T follicular helper cell (primary cell): ENCODE data around the gene BCL2L13.

Experiments
- DNase-seq: peaks from one replicate; pipeline ENCODE4 v3.0.0-alpha.2; 2020; ENCODE audit warnings: low read depth

BCL2L13 gene

DNA sequence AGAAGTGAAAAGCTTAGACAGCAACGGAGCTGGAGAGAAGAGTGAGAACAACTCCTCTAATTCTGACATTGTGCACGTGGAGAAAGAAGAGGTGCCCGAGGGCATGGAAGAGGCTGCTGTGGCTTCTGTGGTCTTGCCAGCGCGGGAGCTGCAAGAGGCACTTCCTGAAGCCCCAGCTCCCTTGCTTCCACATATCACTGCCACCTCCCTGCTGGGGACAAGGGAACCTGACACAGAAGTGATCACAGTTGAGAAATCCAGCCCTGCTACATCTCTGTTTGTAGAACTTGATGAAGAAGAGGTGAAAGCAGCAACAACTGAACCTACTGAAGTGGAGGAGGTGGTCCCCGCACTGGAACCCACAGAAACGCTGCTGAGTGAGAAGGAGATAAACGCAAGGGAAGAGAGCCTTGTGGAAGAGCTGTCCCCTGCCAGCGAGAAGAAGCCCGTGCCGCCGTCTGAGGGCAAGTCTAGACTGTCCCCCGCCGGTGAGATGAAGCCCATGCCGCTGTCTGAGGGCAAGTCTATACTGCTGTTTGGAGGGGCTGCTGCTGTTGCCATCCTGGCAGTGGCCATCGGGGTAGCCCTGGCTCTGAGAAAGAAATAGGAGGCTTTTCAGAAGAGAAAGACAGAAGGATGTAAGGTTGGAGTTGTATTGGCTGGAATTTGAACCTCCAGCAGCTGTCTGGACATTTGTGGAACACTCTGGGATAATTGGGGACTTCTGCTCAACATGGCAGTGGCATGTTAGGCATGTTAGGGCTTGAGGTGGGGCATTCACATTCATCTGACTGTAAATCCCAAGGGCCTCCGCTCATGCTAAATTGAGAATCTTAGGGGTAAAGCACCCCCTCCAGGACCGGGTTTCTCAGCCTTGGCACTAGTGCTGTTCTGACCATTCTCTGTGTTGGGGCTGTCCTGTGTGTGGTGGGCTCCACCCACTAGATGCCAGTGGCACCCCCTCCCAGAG lies 88.7 kb downstream of the BCL2L13 start:
- DNase-seq: no peak

DNA sequence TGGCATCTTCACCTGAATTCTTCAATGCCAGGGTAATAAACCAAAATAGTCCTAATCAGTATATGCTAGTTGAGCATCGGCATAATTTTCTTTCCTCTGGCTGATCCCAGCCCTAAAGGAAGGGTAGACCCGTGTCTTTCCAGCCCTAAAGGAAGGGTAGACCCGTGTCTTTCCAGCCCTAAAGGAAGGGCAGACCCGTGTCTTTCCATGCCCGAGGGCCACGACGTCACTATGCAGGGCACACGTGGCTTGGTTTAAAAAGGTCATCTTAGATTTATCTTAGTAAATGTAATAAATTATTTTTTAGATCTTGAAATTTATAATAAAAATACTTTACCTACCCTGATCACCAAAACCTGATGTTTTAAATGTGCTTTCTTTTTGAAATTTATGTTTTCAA lies 90.2 kb downstream of the BCL2L13 start:
- DNase-seq: no peak

GRCh38 chr22:17729561-17729960 lies 91.0 kb downstream of the BCL2L13 start:
- DNase-seq: no peak

DNA sequence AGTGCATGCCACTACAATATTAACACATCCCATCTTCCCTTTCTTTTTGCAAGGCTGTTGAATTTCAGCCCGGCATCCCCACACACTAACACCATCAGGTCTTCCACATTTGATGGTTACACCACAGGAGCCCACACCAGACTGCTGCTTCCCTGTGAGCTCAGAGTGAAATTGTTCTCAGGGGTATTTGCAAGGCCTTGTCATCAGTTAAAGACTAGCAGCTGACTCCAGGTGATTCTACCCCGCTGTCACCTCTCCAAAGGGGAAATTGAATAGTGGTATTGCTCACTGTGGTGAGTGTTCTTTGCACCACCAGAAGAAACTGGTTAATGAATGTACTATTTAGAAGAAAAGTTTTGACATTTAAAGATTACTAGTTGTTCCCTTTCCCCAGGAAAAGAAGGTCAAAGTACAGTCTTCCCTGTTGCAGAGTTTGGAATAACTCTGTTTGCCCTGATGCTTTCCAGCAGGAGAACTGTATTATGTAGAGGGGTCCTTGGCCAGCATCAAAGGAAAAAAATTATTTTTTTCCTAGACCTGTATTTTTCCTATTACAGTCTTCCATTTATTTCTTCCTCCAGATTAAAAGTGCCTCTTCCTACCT lies 93.8 kb downstream of the BCL2L13 start:
- DNase-seq: no peak

- DNase-seq: no peak
Measured at GRCh38 chr22:17733466-17733865, 94.9 kb downstream of the BCL2L13 start.

GRCh38 chr22:17734187-17734586 lies 95.6 kb downstream of the BCL2L13 start:
- DNase-seq: no peak

DNA sequence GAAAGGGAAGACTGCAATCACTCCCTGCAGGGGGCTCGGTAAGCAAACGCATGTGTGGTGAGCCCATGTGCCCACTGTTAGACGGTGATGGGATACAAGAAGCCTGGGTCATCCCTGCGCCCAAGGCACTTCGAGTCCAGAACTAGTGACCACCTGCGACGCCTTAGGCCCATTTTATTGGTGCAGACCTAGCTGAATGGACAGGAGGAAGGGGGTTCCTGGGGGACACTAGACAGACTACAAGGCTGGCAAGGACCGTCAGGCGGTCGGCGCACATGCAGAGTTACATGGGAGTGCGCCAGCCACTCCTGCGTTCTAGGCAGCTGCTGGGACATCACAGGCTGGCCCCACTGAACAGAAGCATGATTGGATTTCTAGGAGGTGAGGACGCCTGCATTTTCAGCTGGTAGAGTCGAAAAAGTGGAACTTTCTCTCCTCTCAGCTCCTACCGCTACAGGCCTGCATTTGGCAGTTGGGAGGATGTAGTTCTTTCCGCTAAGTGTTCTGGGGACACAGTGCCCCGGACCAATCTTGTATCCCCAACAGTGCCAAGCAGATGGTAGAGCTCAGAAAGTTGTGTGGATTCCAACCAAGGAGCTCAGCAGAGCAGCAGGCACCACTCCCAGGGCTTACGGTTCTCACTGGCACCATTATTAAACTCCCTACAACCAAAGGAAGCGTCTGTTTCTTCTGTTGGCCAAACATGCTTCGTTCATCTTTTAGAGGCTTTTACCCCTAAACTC lies 100.0 kb downstream of the BCL2L13 start:
- DNase-seq: no peak

- no peak for DNase-seq
Measured at GRCh38 chr22:17739196-17739975, 100.8 kb downstream of the BCL2L13 start.

- no peak for DNase-seq
Measured at GRCh38 chr22:17741866-17742526, 103.4 kb downstream of the BCL2L13 start.

- DNase-seq: peak; percentile 49
Measured at GRCh38 chr22:17742527-17742902, 104.0 kb downstream of the BCL2L13 start.

GRCh38 chr22:17743661-17744411 lies 105.3 kb downstream of the BCL2L13 start:
- no peak for DNase-seq

DNA sequence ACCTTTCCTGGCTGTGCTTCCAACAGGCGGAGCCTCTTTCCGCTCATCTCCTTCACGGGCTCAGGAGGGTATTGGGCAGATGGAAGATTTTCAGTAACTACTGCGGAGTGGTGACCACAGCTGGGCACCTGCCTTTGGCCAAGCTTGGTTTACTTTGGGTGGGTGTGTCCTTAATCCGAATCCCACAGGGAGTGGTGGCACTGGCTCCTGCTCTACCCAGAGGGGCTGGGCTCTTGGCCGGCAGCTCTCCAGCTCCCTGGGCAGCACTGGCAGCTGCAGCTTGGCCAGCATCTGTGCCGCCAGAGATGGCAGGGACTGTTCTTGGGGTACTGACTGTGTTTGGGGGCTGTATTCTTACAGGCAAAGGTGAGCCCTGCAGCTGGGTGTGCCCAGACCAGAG lies 105.9 kb downstream of the BCL2L13 start:
- no peak for DNase-seq

DNA sequence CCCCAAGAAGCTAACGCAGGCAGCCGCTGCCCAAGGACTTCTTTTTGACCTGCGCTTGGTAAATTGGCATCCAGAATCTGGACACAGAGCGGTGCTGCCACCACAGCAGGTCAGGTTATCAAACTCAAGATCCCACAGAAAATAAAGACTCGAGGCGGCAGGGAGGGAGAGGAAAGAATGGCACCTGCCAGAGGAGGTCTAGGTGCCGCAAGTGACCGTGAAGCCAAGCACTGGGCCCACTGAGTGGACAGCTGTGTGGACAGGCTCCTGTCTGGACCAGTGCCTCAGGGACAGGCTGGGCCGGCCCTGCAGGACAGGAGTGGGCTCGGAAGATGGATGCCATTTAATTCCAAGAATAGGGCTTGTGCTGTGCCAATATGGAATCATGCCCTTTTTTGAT lies 108.4 kb downstream of the BCL2L13 start:
- DNase-seq: no peak

- no peak for DNase-seq
Measured at GRCh38 chr22:17748555-17749353, 110.2 kb downstream of the BCL2L13 start.

- DNase-seq: no peak
Measured at GRCh38 chr22:17749605-17750395, 111.2 kb downstream of the BCL2L13 start.

GRCh38 chr22:17751596-17751995 lies 113.0 kb downstream of the BCL2L13 start:
- no peak for DNase-seq

- DNase-seq: no peak
Measured at GRCh38 chr22:17753401-17753989, 114.9 kb downstream of the BCL2L13 start.

DNA sequence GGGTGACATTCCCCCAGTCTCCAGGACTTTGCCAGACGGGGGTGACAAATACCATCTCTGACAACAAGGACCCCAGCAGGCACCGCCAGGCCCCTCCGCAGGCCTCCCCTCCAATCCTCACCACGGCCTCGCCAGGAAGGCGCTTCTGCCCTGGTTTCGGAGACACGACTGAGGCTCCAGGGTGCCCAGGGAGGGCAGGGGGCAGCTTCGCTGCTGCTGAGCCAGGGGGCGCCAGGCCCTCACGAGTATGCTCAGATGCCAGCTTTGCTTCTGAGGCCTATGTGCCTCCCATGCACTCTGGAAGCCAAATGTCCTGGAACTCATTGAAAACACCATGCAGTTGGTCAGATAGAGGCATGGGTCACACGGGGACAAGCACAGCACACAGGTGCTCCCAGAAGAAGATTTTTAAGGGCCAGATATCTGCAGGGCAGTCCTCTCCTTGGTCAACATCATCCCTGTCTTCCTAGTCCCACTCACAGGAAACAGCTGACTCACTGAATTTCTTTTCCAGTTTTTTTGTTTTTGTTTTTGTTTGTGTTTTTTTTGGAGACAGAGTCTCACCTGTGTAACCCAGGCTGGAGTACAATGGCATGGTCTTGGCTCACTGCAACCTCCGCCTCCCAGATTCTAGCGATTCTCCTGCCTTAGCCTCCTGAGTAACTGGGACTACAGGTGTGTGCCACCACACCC lies 115.8 kb downstream of the BCL2L13 start:
- no peak for DNase-seq
